CD8-positive, alpha-beta memory T cell (primary cell): ENCODE measurements around the gene DAZAP2. TPM values are rescaled to one million over a fixed set of nuclear protein-coding genes. Genes with fewer than 3 reads are reported as not detected.

Experiments used
- CTCF ChIA-PET: fragments of 350-600 bp; sonication (Branson Sonifier 250); formaldehyde crosslinking; loops from one replicate; lab custom pipeline; 2021; ENCODE audit warnings: antibody characterized with exemption; lab: Charles Lee
- POLR2A ChIA-PET: fragments of 350-600 bp; sonication (Branson Sonifier 250); formaldehyde crosslinking; loops from one replicate; lab custom pipeline; 2021; ENCODE audit warnings: antibody characterized with exemption; lab: Charles Lee
- DNase-seq, 5 donors: peaks; one replicate each; pipeline versions ENCODE4 v3.0.0 to v3.0.0-alpha.2; 2020 to 2022; ENCODE audit warnings: mixed read lengths in 1 of 5
- H3K27ac ChIP-seq: one replicate; pipeline ENCODE4 v1.7.0; 2013; ENCODE audit warnings: low read depth, mild to moderate bottlenecking, low read length, moderate library complexity
- H3K27me3 ChIP-seq: 2 replicates; pipeline ENCODE4 v1.7.0; 2013; ENCODE audit warnings: low read length, mild to moderate bottlenecking; ENCODE audit not compliant: insufficient read depth, poor library complexity, severe bottlenecking
- H3K36me3 ChIP-seq: 2 replicates; pipeline ENCODE4 v1.7.0; 2013; ENCODE audit warnings: mild to moderate bottlenecking, low read length, moderate library complexity; ENCODE audit not compliant: insufficient read depth
- H3K4me1 ChIP-seq: 2 replicates; pipeline ENCODE4 v1.7.0; 2013; ENCODE audit warnings: mild to moderate bottlenecking, low read length, moderate library complexity; ENCODE audit not compliant: insufficient read depth
- H3K4me3 ChIP-seq: 2 replicates; pipeline ENCODE4 v1.7.0; 2013; ENCODE audit warnings: mild to moderate bottlenecking, low read length
- H3K9me3 ChIP-seq: 2 replicates; pipeline ENCODE4 v1.7.0; 2013; ENCODE audit warnings: mild to moderate bottlenecking, low read length
- H3K27ac Mint-ChIP-seq, 8 donors: one replicate each; pipeline ENCODE4 v1.8.0; 2020 to 2021; ENCODE audit warnings: mixed read lengths in 8 of 8, mild to moderate bottlenecking in 6 of 8, inconsistent platforms in 3 of 8, moderate library complexity in 3 of 8
- H3K27me3 Mint-ChIP-seq, 2 donors: one replicate each; pipeline ENCODE4 v1.8.0; 2020 to 2021; ENCODE audit warnings: mixed read lengths in 2 of 2, mild to moderate bottlenecking in 1 of 2, moderate library complexity in 1 of 2
- H3K36me3 Mint-ChIP-seq, 3 donors: one replicate each; pipeline ENCODE4 v1.8.0; 2020 to 2021; ENCODE audit warnings: mixed read lengths in 3 of 3, inconsistent platforms in 1 of 3, mild to moderate bottlenecking in 1 of 3
- H3K4me1 Mint-ChIP-seq, 3 donors: one replicate each; pipeline ENCODE4 v1.8.0; 2020 to 2021; ENCODE audit warnings: mixed read lengths in 3 of 3, inconsistent platforms in 1 of 3, mild to moderate bottlenecking in 1 of 3
- H3K4me3 Mint-ChIP-seq, 7 donors: one replicate each; pipeline ENCODE4 v1.8.0; 2020 to 2021; ENCODE audit warnings: mixed read lengths in 7 of 7, mild to moderate bottlenecking in 6 of 7, moderate library complexity in 4 of 7, inconsistent platforms in 2 of 7
- H3K9me3 Mint-ChIP-seq, 5 donors: one replicate each; pipeline ENCODE4 v1.8.0; 2020 to 2022; ENCODE audit warnings: mixed read lengths in 5 of 5, mild to moderate bottlenecking in 3 of 5, moderate library complexity in 2 of 5, inconsistent platforms in 1 of 5
- polyA plus RNA-seq: library from polyadenylated mRNA; unstranded; fragments of 300-500 nt; fragmentation: Illumina TruSeq; gene quantifications from one replicate; pipeline ENCODE4 v1.2.3, GENCODE V29; 2021
- total RNA-seq, 2 experiments: library from RNA; stranded (reverse); gene quantifications; one replicate each; pipeline ENCODE4 v1.2.3, GENCODE V29; 2021

The DAZAP2 gene
- total and polyA plus RNA-seq, 3 experiments from 2014 or later = 97.2 to 1,407 (median 100) TPM

- no peak overlapping the region for H3K4me3 Mint-ChIP-seq
- no peak for DNase-seq
- Histone ChIP-seq H3K27me3 (no peaks in the 10 kb centered on the region), H3K27ac (no peak overlapping the region), H3K9me3 (no peaks in the 10 kb centered on the region), H3K4me3 (no peak overlapping the region), H3K4me1 (no peaks in the 10 kb centered on the region), H3K36me3 (no peaks in the 10 kb centered on the region)
- peaks cover 0 to 4% (median 0%) of the 10 kb centered on the region in 3 donors for H3K4me1 Mint-ChIP-seq
- peak overlapping the region in 1 of 8 donors; percentile 63 for H3K27ac Mint-ChIP-seq
- H3K27me3 Mint-ChIP-seq = no peaks in the 10 kb centered on the region
- H3K9me3 Mint-ChIP-seq = no peaks in the 10 kb centered on the region
- ChIA-PET CTCF (no interaction called here), POLR2A (no interaction called here)
- peaks cover 0 to 2% (median 1%) of the 10 kb centered on the region in 3 donors for H3K36me3 Mint-ChIP-seq
Measured at GRCh38 chr12:51227962-51228361, 10.7 kb upstream of the DAZAP2 start.

GRCh38 chr12:51229116-51229809 is 9.4 kb upstream of the DAZAP2 start:
- H3K4me3 Mint-ChIP-seq = no peak overlapping the region
- H3K36me3 Mint-ChIP-seq = peaks cover 0 to 2% (median 1%) of the 10 kb centered on the region in 3 donors
- Histone ChIP-seq H3K4me3 (no peak overlapping the region), H3K4me1 (no peaks in the 10 kb centered on the region), H3K27ac (no peak overlapping the region), H3K36me3 (no peaks in the 10 kb centered on the region), H3K9me3 (no peaks in the 10 kb centered on the region), H3K27me3 (no peaks in the 10 kb centered on the region)
- H3K9me3 Mint-ChIP-seq = no peaks in the 10 kb centered on the region
- H3K27ac Mint-ChIP-seq = peak overlapping the region in 1 of 8 donors; percentile 38
- H3K4me1 Mint-ChIP-seq = peaks cover 0 to 4% (median 0%) of the 10 kb centered on the region in 3 donors
- DNase-seq = no peak
- H3K27me3 Mint-ChIP-seq = no peaks in the 10 kb centered on the region
- ChIA-PET CTCF (interaction anchor here (1.0 to 2.2 kb wide), 3 partner anchors 9 to 41 kb away, joined by 3 to 8 read pairs (median 3); partner anchors contain the start of genes DAZAP2, POU6F1 and SMAGP), POLR2A (no interaction called here)

- DNase-seq = no peak
Measured at GRCh38 chr12:51232642-51233041, 6.0 kb upstream of the DAZAP2 start.

DNA sequence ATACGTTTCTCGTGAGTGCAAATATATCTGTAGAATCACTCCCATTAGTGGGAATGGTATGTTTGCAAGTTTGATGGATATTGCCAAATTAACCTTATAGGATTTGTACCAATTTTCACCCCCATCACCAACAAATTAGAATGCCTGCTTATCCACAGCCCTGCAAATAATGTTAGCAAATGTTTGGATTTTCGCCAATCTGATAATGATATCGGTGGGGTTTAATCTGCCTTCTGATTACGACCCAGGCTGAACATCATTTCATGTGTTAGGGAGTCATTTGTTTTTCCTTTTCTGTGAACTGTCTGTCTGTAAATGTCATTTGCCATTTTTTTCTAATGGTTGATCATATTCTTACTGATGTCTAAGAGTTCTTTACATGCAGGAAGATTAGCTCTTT is 4.1 kb upstream of the DAZAP2 start:
- no peak for DNase-seq
- POLR2A ChIA-PET = no interaction called here
- H3K4me3 ChIP-seq = no peak overlapping the region
- Mint-ChIP-seq H3K27ac (no peak overlapping the region), H3K4me3 (no peak overlapping the region), H3K9me3 (no peaks in the 10 kb centered on the region), H3K36me3 (peaks cover 0 to 14% (median 1%) of the 10 kb centered on the region in 3 donors), H3K27me3 (peaks cover 3% of the 10 kb centered on the region in 2 donors), H3K4me1 (peaks cover 8 to 10% (median 9%) of the 10 kb centered on the region in 3 donors)
- H3K36me3 ChIP-seq = no peaks in the 10 kb centered on the region
- H3K4me1 ChIP-seq = peaks cover 6% of the 10 kb centered on the region
- H3K27me3 ChIP-seq = no peaks in the 10 kb centered on the region
- H3K9me3 ChIP-seq = no peaks in the 10 kb centered on the region
- CTCF ChIA-PET = no interaction called here
- no peak overlapping the region for H3K27ac ChIP-seq

More at GRCh38 chr12:51232642-51233041, 6.0 kb upstream of the DAZAP2 start:
- no peak overlapping the region for H3K4me3 Mint-ChIP-seq
- H3K36me3 Mint-ChIP-seq = peaks cover 0 to 1% (median 0%) of the 10 kb centered on the region in 3 donors
- CTCF ChIA-PET = interaction anchor here (1.0 kb wide), 1 partner anchor 21 kb away, joined by 3 read pairs; no protein-coding TSS in a partner anchor
- peaks cover 0 to 1% (median 0%) of the 10 kb centered on the region in 3 donors for H3K4me1 Mint-ChIP-seq
- Histone ChIP-seq H3K4me1 (no peaks in the 10 kb centered on the region), H3K4me3 (no peak overlapping the region), H3K27ac (no peak overlapping the region), H3K36me3 (no peaks in the 10 kb centered on the region), H3K27me3 (no peaks in the 10 kb centered on the region), H3K9me3 (no peaks in the 10 kb centered on the region)
- H3K9me3 Mint-ChIP-seq = no peaks in the 10 kb centered on the region
- peaks cover 0 to 3% of the 10 kb centered on the region in 2 donors for H3K27me3 Mint-ChIP-seq
- POLR2A ChIA-PET = no interaction called here
- H3K27ac Mint-ChIP-seq = no peak overlapping the region

DNA sequence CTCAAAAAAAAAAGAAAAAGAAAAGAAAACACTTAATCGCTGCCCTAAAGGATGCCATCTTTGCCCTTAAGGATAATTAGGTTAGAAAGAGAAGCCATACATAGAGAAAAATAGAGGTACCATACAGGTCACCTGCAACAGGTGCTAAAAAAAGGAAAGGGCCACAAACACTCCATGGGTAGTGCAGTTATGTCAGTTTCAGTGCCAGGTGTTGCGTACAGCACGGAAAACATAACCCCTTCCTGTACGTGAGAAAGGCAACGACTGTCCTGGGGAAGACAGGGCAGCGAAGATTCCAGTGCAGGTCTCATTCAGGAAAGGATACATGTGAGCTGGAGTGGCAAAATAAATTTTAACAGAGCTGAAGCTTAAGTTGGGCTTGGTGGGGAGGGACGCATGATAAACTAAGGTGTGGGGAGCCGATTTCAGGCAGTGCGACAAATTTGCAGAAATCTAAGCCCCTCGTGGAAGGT is 553 bp upstream of the DAZAP2 start:
- Mint-ChIP-seq H3K36me3 (peaks cover 4 to 47% (median 15%) of the 10 kb centered on the region in 3 donors), H3K4me1 (peaks cover 38 to 43% (median 42%) of the 10 kb centered on the region in 3 donors), H3K27ac (peak overlapping the region; percentile 99 to 100 (median 100)), H3K4me3 (peak overlapping the region; percentile 94 to 100 (median 98)), H3K9me3 (no peaks in the 10 kb centered on the region), H3K27me3 (peaks cover 3% of the 10 kb centered on the region in 2 donors)
- no peak for DNase-seq
- Histone ChIP-seq H3K27ac (peak overlapping the region; percentile 100), H3K4me1 (peaks cover 32% of the 10 kb centered on the region), H3K27me3 (no peaks in the 10 kb centered on the region), H3K4me3 (peak overlapping the region; percentile 96), H3K36me3 (peaks cover 30% of the 10 kb centered on the region), H3K9me3 (no peaks in the 10 kb centered on the region)
- ChIA-PET CTCF (interaction anchor here (0.7 to 4.8 kb wide), 7 partner anchors 8 to 473 kb away, joined by 3 to 31 read pairs (median 3); partner anchors contain the start of gene POU6F1), POLR2A (interaction anchor here (0.6 to 6.1 kb wide), 19 partner anchors 8 to 1497 kb away, joined by 3 to 125 read pairs (median 4); partner anchors contain the start of genes ATF1, BIN2, CSRNP2 and POU6F1)

DNA sequence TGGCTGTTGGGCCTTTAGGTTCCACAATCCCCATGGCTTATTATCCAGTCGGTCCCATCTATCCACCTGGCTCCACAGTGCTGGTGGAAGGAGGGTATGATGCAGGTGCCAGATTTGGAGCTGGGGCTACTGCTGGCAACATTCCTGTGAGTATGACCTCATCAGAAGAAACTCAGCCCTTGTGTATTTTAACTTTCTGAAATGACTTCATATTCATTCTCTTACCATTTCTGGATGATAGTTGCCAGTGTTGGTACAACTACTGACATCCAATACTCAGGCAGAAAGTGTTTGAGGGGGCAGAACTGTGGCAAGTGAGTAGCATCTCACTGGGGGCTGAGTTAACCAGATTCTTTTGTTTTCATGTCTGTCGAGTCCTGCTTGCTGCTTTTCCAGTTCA is 2.3 kb downstream of the DAZAP2 start:
- no peak overlapping the region for H3K27ac ChIP-seq

GRCh38 chr12:51242120-51242519 is 3.5 kb downstream of the DAZAP2 start:
- H3K4me3 ChIP-seq = no peak overlapping the region
- H3K4me3 Mint-ChIP-seq = peak overlapping the region in 6 of 7 donors; percentile 4 to 64 (median 49)
- peaks cover 60 to 75% (median 70%) of the 10 kb centered on the region in 3 donors for H3K4me1 Mint-ChIP-seq
- no peaks in the 10 kb centered on the region for H3K9me3 ChIP-seq
- peaks cover 52% of the 10 kb centered on the region for H3K4me1 ChIP-seq
- H3K9me3 Mint-ChIP-seq = no peaks in the 10 kb centered on the region
- peaks cover 0 to 3% of the 10 kb centered on the region in 2 donors for H3K27me3 Mint-ChIP-seq
- H3K27ac ChIP-seq = no peak overlapping the region
- H3K36me3 Mint-ChIP-seq = peaks cover 7 to 73% (median 17%) of the 10 kb centered on the region in 3 donors
- POLR2A ChIA-PET = interaction anchor here (1.6 to 6.1 kb wide), 2 partner anchors 25 to 29 kb away, joined by 4 to 125 read pairs; partner anchors contain the start of gene POU6F1
- H3K27ac Mint-ChIP-seq = peak overlapping the region in 7 of 8 donors; percentile 33 to 100 (median 74)
- no peak for DNase-seq
- CTCF ChIA-PET = interaction anchor here (1.1 to 4.8 kb wide), 2 partner anchors 9 to 24 kb away, joined by 3 to 31 read pairs; partner anchors contain the start of gene POU6F1
- peaks cover 30% of the 10 kb centered on the region for H3K36me3 ChIP-seq
- H3K27me3 ChIP-seq = no peaks in the 10 kb centered on the region

More for the DNA sequence above, 2.3 kb downstream of the DAZAP2 start:
- Mint-ChIP-seq H3K36me3 (peaks cover 7 to 69% (median 17%) of the 10 kb centered on the region in 3 donors), H3K27me3 (peaks cover 0 to 3% of the 10 kb centered on the region in 2 donors), H3K27ac (peak overlapping the region; percentile 82 to 100 (median 100)), H3K4me3 (peak overlapping the region; percentile 94 to 100 (median 98)), H3K9me3 (no peaks in the 10 kb centered on the region), H3K4me1 (peaks cover 49 to 64% (median 58%) of the 10 kb centered on the region in 3 donors)
- ChIA-PET POLR2A (interaction anchor here (0.6 to 6.1 kb wide), 4 partner anchors 9 to 23 kb away, joined by 3 to 125 read pairs (median 4); partner anchors contain the start of gene POU6F1), CTCF (interaction anchor here (1.0 to 4.8 kb wide), 6 partner anchors 9 to 111 kb away, joined by 3 to 31 read pairs (median 4); partner anchors contain the start of genes POU6F1 and SMAGP)
- DNase-seq = no peak
- no peak overlapping the region for H3K4me3 ChIP-seq
- H3K9me3 ChIP-seq = no peaks in the 10 kb centered on the region
- H3K36me3 ChIP-seq = peaks cover 30% of the 10 kb centered on the region
- H3K27me3 ChIP-seq = no peaks in the 10 kb centered on the region
- H3K4me1 ChIP-seq = peaks cover 40% of the 10 kb centered on the region
